Breast epithelium (tissue), 3 donors: ENCODE data around the gene HADHA.

Experiments used
- CTCF ChIP-seq, 3 donors: fragments of 450-650 bp; IDR thresholded peaks; one replicate each; pipeline ENCODE4 v1.5.1; 2016 to 2017; ENCODE audit warnings: antibody characterized with exemption in 3 of 3, mild to moderate bottlenecking in 3 of 3, moderate library complexity in 3 of 3
- POLR2A ChIP-seq: fragments of 450-650 bp; IDR thresholded peaks from one replicate; pipeline ENCODE4 v1.6.1; 2016; ENCODE audit warnings: antibody characterized with exemption, mild to moderate bottlenecking, moderate library complexity

GRCh38 chr2:26273501-26273900 lies 29.1 kb upstream of the HADHA start:
- TF ChIP-seq CTCF (IDR thresholded peaks at IDR 0.05) (no peak), POLR2A (no peak)
